BJ (cell line): ENCODE results near the gene TNNI2. TPM values are rescaled to one million over a fixed set of nuclear protein-coding genes. Genes with fewer than 3 reads are reported as not detected.

ENCODE experiments used
- CTCF ChIA-PET: fragments of 350-600 bp; formaldehyde crosslinking; extraction: SDS; loops from one replicate; lab custom pipeline; 2021; ENCODE audit warnings: antibody characterized with exemption, inconsistent platforms; lab: Yijun Ruan, JAX
- POLR2A ChIA-PET: fragments of 300-600 bp; sonication (Branson Sonifier 250); formaldehyde crosslinking; extraction: SDS; loops from one replicate; lab custom pipeline; 2021; ENCODE audit warnings: antibody characterized with exemption; lab: Charles Lee
- DNase-seq: peaks from one replicate; pipeline ENCODE4 v3.0.0-alpha.2; 2011; ENCODE audit warnings: low read depth
- H3K27me3 ChIP-seq: 2 replicates; pipeline ENCODE4 v1.6.0; 2011; ENCODE audit warnings: low read length; ENCODE audit not compliant: control insufficient read depth, insufficient read depth
- H3K36me3 ChIP-seq: 2 replicates; pipeline ENCODE4 v1.5.1; 2011; ENCODE audit warnings: low read length; ENCODE audit not compliant: control insufficient read depth, insufficient read depth
- H3K4me3 ChIP-seq: 2 replicates; pipeline ENCODE4 v1.5.1; 2011; ENCODE audit warnings: low read depth, mild to moderate bottlenecking, control low read depth, low read length
- CTCF ChIP-seq: IDR thresholded peaks from 2 replicates; pipeline ENCODE4 v1.5.1; 2011; ENCODE audit warnings: low read depth, mild to moderate bottlenecking, control low read depth, inconsistent platforms, low read length, moderate library complexity; ENCODE audit not compliant: insufficient read depth
- polyA plus RNA-seq: library from polyadenylated mRNA; depleted of rRNA; stranded (reverse); fragments of >200 nt; gene quantifications from 2 replicates; pipeline ENCODE4 v1.2.3, GENCODE V29; 2011

The TNNI2 gene
- polyA plus RNA-seq, 1 experiment = not detected

GRCh38 chr11:1847006-1847735, 8.4 kb downstream of the TNNI2 start:
- POLR2A ChIA-PET = no interaction called here
- CTCF ChIA-PET = interaction anchor here (0.8 to 7.8 kb wide), 10 partner anchors 9 to 310 kb away, joined by 3 to 62 read pairs (median 4); partner anchors contain the start of genes SYT8 and TNNI2
- TF ChIP-seq CTCF = no peak

GRCh38 chr11:1847926-1848639, 9.3 kb downstream of the TNNI2 start:
- Histone ChIP-seq H3K36me3 (no peaks in the 10 kb centered on the region), H3K4me3 (no peak overlapping the region), H3K27me3 (no peaks in the 10 kb centered on the region; the same call in none of the 2 replicates)
- TF ChIP-seq CTCF = no peak
- ChIA-PET POLR2A (no interaction called here), CTCF (interaction anchor here (0.7 to 7.8 kb wide), 10 partner anchors 9 to 309 kb away, joined by 3 to 62 read pairs (median 4); partner anchors contain the start of genes SYT8 and TNNI2)
- no peak for DNase-seq

More at GRCh38 chr11:1847006-1847735, 8.4 kb downstream of the TNNI2 start:
- Histone ChIP-seq H3K36me3 (no peaks in the 10 kb centered on the region), H3K4me3 (no peak overlapping the region), H3K27me3 (no peaks in the 10 kb centered on the region; the same call in none of the 2 replicates)
- no peak for DNase-seq

- ChIA-PET POLR2A (interaction anchor here (0.6 kb wide), 1 partner anchor 10 kb away, joined by 3 read pairs; the partner anchor contains the start of gene TNNI2), CTCF (interaction anchor here (0.7 to 7.8 kb wide), 7 partner anchors 10 to 303 kb away, joined by 3 to 62 read pairs (median 5); partner anchors contain the start of genes SYT8 and TNNI2)
These were observed 10.1 kb downstream of the TNNI2 start for GRCh38 chr11:1848640-1849430.

GRCh38 chr11:1851468-1852180, 12.8 kb downstream of the TNNI2 start:
- no peak for TF ChIP-seq CTCF

More at GRCh38 chr11:1848640-1849430, 10.1 kb downstream of the TNNI2 start:
- TF ChIP-seq CTCF = no peak
- Histone ChIP-seq H3K36me3 (no peaks in the 10 kb centered on the region), H3K4me3 (no peak overlapping the region), H3K27me3 (no peaks in the 10 kb centered on the region; the same call in none of the 2 replicates)
- DNase-seq = no peak

More at GRCh38 chr11:1851468-1852180, 12.8 kb downstream of the TNNI2 start:
- ChIA-PET CTCF (interaction anchor here (1.1 to 7.8 kb wide), 6 partner anchors 18 to 199 kb away, joined by 3 to 62 read pairs (median 4); partner anchors contain the start of gene SYT8), POLR2A (no interaction called here)
- Histone ChIP-seq H3K36me3 (no peaks in the 10 kb centered on the region), H3K4me3 (no peak overlapping the region), H3K27me3 (no peaks in the 10 kb centered on the region; the same call in none of the 2 replicates)
- DNase-seq = no peak
